ENCODE measurements around the gene CCT6A. TPM values are rescaled to one million over a fixed set of nuclear protein-coding genes. Genes with fewer than 3 reads are reported as not detected.

Gene CCT6A
- total and polyA plus RNA-seq, 2 of the 4 experiments (the other 2 are of a cell fraction): 135 to 265 TPM

GRCh38 chr7:56081626-56082340 is 30.2 kb downstream of the CCT6A start:
- Histone ChIP-seq H2BK5ac (ENCODE audit: low read depth, low read length, poor library complexity, severe bottlenecking) (no peak overlapping the region), H3K56ac (ENCODE audit: extremely low read depth, insufficient read depth, low read length) (no peak overlapping the region), H2AFZ (replicated peaks; ENCODE audit: low read length, poor library complexity) (no peak overlapping the region), H3K4me3 (ENCODE audit: insufficient read depth, low read depth, low read length) (no peak overlapping the region), H4K20me1 (ENCODE audit: insufficient read depth, low read length) (no peaks in the 10 kb centered on the region), H3K9me3 (ENCODE audit: control insufficient read depth, insufficient read depth, low read length) (no peaks in the 10 kb centered on the region), H3K4me2 (ENCODE audit: low read depth, low read length) (no peak overlapping the region), H3K27ac (ENCODE audit: insufficient read depth, low read length) (no peak overlapping the region), H3K18ac (ENCODE audit: low read depth, low read length) (no peak overlapping the region), H4K5ac (ENCODE audit: low read depth, low read length) (no peak overlapping the region), H3K36me3 (ENCODE audit: control insufficient read depth, insufficient read depth, low read length) (peaks cover 23% of the 10 kb centered on the region; the same call in 1 of the 2 replicates), H2BK120ac (ENCODE audit: low read depth, low read length) (no peak overlapping the region), H3K9ac (ENCODE audit: low read depth, low read length) (no peak overlapping the region), H2AK5ac (ENCODE audit: low read depth, low read length) (no peak overlapping the region), H3K4ac (ENCODE audit: low read depth, low read length) (no peak overlapping the region), H2BK15ac (ENCODE audit: low read depth, low read length) (no peak overlapping the region), H2AK9ac (replicated peaks; ENCODE audit: low read depth, low read length, poor library complexity) (no peak overlapping the region), H3K14ac (replicated peaks; ENCODE audit: low read depth, low read length) (no peak overlapping the region), H3K9me1 (ENCODE audit: insufficient read depth, low read length) (0 out of 2 replicates have a peak, but pooled peaks cover 3% of the 10 kb centered on the region), H4K91ac (ENCODE audit: insufficient read depth, low read depth, low read length) (no peak overlapping the region), H3K23ac (ENCODE audit: low read depth, low read length) (no peak overlapping the region), H3K4me1 (ENCODE audit: control insufficient read depth, insufficient read depth, low read length) (peaks cover 7% of the 10 kb centered on the region), H3K27me3 (ENCODE audit: control insufficient read depth, insufficient read depth, low read length) (no peaks in the 10 kb centered on the region), H2BK20ac (ENCODE audit: low read depth, low read length) (no peak overlapping the region), H4K8ac (ENCODE audit: low read depth in 2 of 2, low read length in 2 of 2) (no peak overlapping the region), H3K79me1 (ENCODE audit: low read depth in 1 of 2, low read length in 2 of 2) (0 out of 4 replicates have a peak, but pooled peaks cover 0 to 3% of the 10 kb centered on the region in 2 experiments)
- BruUV-seq (replicated peaks): no TSS peak
- in situ Hi-C loops (cut with MboI; ENCODE audit: low sequenced_read_pairs): loop anchor here (25.0 kb wide), 2 partner anchors 794 to 1319 kb away; partner anchors contain the start of gene SEC61G
- dilution Hi-C loops (cut with HindIII; ENCODE audit: low sequenced_read_pairs, unreplicated experiment): no loop called here
- CTCF ChIA-PET: no interaction called here
- DNase-seq (no peak), ATAC-seq (ENCODE audit: low read depth) (no peak)
- WGBS, 2 experiments (ENCODE audit: extremely low coverage in 2 of 2, insufficient read length in 1 of 2): 95% methylated on average over 25 of the region's 29 CpGs; no CpG with 5 or more reads in 1 of the 2 experiments
- intact Hi-C loops (cut with micrococcal nuclease): no loop called here
- no peak for TF ChIP-seq FOS (IDR thresholded peaks at IDR 0.05; ENCODE audit: low read depth, low read length)
- TF ChIP-seq CEBPB (IDR thresholded peaks at IDR 0.05; ENCODE audit: low read depth, low read length): no peak
- no peak for TF ChIP-seq CHD1 (IDR thresholded peaks at IDR 0.05; ENCODE audit: low read depth, low read length)
- no peak for TF ChIP-seq BHLHE40 (IDR thresholded peaks at IDR 0.05; ENCODE audit: low read depth, low read length)
- TF ChIP-seq, protein P1, sequence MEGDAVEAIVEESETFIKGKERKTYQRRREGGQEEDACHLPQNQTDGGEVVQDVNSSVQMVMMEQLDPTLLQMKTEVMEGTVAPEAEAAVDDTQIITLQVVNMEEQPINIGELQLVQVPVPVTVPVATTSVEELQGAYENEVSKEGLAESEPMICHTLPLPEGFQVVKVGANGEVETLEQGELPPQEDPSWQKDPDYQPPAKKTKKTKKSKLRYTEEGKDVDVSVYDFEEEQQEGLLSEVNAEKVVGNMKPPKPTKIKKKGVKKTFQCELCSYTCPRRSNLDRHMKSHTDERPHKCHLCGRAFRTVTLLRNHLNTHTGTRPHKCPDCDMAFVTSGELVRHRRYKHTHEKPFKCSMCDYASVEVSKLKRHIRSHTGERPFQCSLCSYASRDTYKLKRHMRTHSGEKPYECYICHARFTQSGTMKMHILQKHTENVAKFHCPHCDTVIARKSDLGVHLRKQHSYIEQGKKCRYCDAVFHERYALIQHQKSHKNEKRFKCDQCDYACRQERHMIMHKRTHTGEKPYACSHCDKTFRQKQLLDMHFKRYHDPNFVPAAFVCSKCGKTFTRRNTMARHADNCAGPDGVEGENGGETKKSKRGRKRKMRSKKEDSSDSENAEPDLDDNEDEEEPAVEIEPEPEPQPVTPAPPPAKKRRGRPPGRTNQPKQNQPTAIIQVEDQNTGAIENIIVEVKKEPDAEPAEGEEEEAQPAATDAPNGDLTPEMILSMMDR (conservative IDR thresholded peaks at IDR 0.05; ENCODE audit: low read depth, low read length): no peak
- POLR2A ChIA-PET (ENCODE audit: unreplicated experiment): no interaction called here
